Panc1 (cell line): ENCODE data around the gene PKP1. TPM values are rescaled to one million over a fixed set of nuclear protein-coding genes. Genes with fewer than 3 reads are reported as not detected.

Source experiments
- ATAC-seq: fragments of 200-7000 bp; cut with Tn5 transposase; 2 replicates; pipeline ENCODE4 v1.9.1; 2020; ENCODE audit warnings: mild to moderate bottlenecking, moderate library complexity
- BruUV-seq: library from RNA; stranded (reverse); fragments of 400-500 nt; replicated peaks from 2 replicates; lab custom pipeline; 2021; lab: Mats Ljungman, UMichigan
- CTCF ChIA-PET: fragments of 300-600 bp; sonication (Branson Sonifier 250); formaldehyde crosslinking; loops from one replicate; lab custom pipeline; 2022; ENCODE audit warnings: antibody characterized with exemption; lab: Charles Lee
- POLR2A ChIA-PET: fragments of 300-600 bp; sonication (Branson Sonifier 250); formaldehyde crosslinking; loops from one replicate; lab custom pipeline; 2022; ENCODE audit warnings: antibody characterized with exemption; lab: Charles Lee
- DNase-seq: peaks from one replicate; pipeline ENCODE4 v3.0.0-alpha.2; 2010; ENCODE audit warnings: low read depth, low spot score
- H3K27ac ChIP-seq: 2 replicates; pipeline ENCODE4 v1.5.1; 2011; ENCODE audit warnings: mild to moderate bottlenecking, low read length, inconsistent platforms
- H3K27me3 ChIP-seq: fragments of 200-500 bp; sonication (Bioruptor generic); 2 replicates; pipeline ENCODE4 v1.6.0; 2014; ENCODE audit warnings: low read length, inconsistent platforms; ENCODE audit not compliant: control insufficient read depth, insufficient read depth
- H3K36me3 ChIP-seq: fragments of 200-500 bp; sonication (Bioruptor generic); 2 replicates; pipeline ENCODE4 v1.5.1; 2014; ENCODE audit warnings: inconsistent platforms, mild to moderate bottlenecking, low read length, moderate library complexity; ENCODE audit not compliant: control insufficient read depth, insufficient read depth
- H3K4me1 ChIP-seq: 2 replicates; pipeline ENCODE4 v1.5.1; 2011; ENCODE audit warnings: inconsistent platforms, mild to moderate bottlenecking, low read length, moderate library complexity; ENCODE audit not compliant: control insufficient read depth, insufficient read depth
- H3K4me3 ChIP-seq, 2 experiments: 2 replicates each; pipeline ENCODE4 v1.5.1; 2011 to 2012; ENCODE audit warnings: low read depth in 2 of 2, low read length in 2 of 2, mild to moderate bottlenecking in 2 of 2, inconsistent platforms in 1 of 2, moderate library complexity in 1 of 2
- H3K9me3 ChIP-seq: fragments of 200-500 bp; sonication (Bioruptor generic); 2 replicates; pipeline ENCODE4 v1.5.1; 2014; ENCODE audit warnings: low read depth, mild to moderate bottlenecking, inconsistent platforms, low read length, moderate library complexity; ENCODE audit not compliant: control insufficient read depth, insufficient read depth
- POLR2AphosphoS5 ChIP-seq: IDR thresholded peaks from 2 replicates; pipeline ENCODE4 v1.6.1; 2012; ENCODE audit warnings: mild to moderate bottlenecking, low read depth, low read length, moderate library complexity
- SIN3A ChIP-seq: IDR thresholded peaks from 2 replicates; pipeline ENCODE4 v1.6.1; 2012; ENCODE audit warnings: low read depth, mild to moderate bottlenecking, low read length, moderate library complexity, borderline replicate concordance; ENCODE audit not compliant: insufficient read depth
- TCF7L2 ChIP-seq: IDR thresholded peaks from 2 replicates; pipeline ENCODE4 v1.6.1; 2011; ENCODE audit warnings: mild to moderate bottlenecking, low read depth, low read length, inconsistent platforms
- in situ Hi-C: cut with HindIII; loops from 2 replicates; pipeline ENCODE4 v1.10.0; 2016; ENCODE audit warnings: low sequenced_read_pairs, low pct_unique_long_range_greater_than_20kb
- intact Hi-C: fragments of 100-400 bp; cut with micrococcal nuclease; formaldehyde crosslinking; loops from one replicate; pipeline ENCODE4 v1.10.0; 2022; ENCODE audit not compliant: unreplicated experiment
- total RNA-seq: library from RNA; stranded (reverse); gene quantifications from one replicate; pipeline ENCODE4 v1.2.1, GENCODE V29; 2021; ENCODE audit not compliant: unreplicated experiment
- TF ChIP-seq, protein P1 (sequence below), 2 experiments: IDR thresholded peaks; 2 replicates each; pipeline ENCODE4 v1.6.1; 2011 to 2012; ENCODE audit warnings: low read depth in 2 of 2, control low read depth in 1 of 2, low read length in 1 of 2, mild to moderate bottlenecking in 1 of 2, moderate library complexity in 1 of 2; ENCODE audit not compliant: insufficient read depth in 1 of 2
- TF ChIP-seq, protein P2 (sequence below): fragments of 450-650 bp; IDR thresholded peaks from 2 replicates; pipeline ENCODE4 v1.5.1; 2017; ENCODE audit warnings: mild to moderate bottlenecking

Gene PKP1
- total RNA-seq, 1 experiment from 2014 or later = 0.44 TPM

DNA sequence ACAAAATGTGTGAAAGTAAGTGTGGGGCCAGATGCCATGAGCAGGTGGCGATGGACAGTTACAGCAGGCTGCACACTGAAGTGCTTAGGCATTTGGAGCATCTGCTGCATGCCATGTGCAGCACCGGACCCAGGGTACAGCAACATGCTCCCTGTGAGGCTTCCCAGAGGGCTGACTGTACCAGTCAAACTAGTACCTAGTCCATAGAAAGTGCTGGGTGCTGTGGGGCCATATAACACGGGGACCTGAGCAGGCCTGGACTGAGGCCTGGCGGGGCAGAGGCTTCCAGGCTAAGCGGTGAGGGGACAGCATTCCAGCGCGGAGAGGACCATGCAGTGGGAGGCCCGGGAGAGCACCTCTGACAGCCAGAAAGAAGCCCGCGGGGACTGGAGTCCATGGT lies 29.9 kb upstream of the PKP1 start:
- ChIA-PET CTCF (no interaction called here), POLR2A (no interaction called here)
- Histone ChIP-seq H3K4me3 (no peak overlapping the region), H3K27ac (no peak overlapping the region), H3K36me3 (no peaks in the 10 kb centered on the region), H3K4me1 (no peaks in the 10 kb centered on the region), H3K27me3 (no peaks in the 10 kb centered on the region; the same call in 1 of the 2 replicates), H3K9me3 (no peaks in the 10 kb centered on the region)
- BruUV-seq = no TSS peak
- no peak for TF ChIP-seq TCF7L2
- TF ChIP-seq, protein P1, sequence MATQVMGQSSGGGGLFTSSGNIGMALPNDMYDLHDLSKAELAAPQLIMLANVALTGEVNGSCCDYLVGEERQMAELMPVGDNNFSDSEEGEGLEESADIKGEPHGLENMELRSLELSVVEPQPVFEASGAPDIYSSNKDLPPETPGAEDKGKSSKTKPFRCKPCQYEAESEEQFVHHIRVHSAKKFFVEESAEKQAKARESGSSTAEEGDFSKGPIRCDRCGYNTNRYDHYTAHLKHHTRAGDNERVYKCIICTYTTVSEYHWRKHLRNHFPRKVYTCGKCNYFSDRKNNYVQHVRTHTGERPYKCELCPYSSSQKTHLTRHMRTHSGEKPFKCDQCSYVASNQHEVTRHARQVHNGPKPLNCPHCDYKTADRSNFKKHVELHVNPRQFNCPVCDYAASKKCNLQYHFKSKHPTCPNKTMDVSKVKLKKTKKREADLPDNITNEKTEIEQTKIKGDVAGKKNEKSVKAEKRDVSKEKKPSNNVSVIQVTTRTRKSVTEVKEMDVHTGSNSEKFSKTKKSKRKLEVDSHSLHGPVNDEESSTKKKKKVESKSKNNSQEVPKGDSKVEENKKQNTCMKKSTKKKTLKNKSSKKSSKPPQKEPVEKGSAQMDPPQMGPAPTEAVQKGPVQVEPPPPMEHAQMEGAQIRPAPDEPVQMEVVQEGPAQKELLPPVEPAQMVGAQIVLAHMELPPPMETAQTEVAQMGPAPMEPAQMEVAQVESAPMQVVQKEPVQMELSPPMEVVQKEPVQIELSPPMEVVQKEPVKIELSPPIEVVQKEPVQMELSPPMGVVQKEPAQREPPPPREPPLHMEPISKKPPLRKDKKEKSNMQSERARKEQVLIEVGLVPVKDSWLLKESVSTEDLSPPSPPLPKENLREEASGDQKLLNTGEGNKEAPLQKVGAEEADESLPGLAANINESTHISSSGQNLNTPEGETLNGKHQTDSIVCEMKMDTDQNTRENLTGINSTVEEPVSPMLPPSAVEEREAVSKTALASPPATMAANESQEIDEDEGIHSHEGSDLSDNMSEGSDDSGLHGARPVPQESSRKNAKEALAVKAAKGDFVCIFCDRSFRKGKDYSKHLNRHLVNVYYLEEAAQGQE (IDR thresholded peaks at IDR 0.05; ENCODE audit: insufficient read depth in 1 of 2, low read depth in 2 of 2, low read length in 1 of 2) = no peak
- TF ChIP-seq, protein P2, sequence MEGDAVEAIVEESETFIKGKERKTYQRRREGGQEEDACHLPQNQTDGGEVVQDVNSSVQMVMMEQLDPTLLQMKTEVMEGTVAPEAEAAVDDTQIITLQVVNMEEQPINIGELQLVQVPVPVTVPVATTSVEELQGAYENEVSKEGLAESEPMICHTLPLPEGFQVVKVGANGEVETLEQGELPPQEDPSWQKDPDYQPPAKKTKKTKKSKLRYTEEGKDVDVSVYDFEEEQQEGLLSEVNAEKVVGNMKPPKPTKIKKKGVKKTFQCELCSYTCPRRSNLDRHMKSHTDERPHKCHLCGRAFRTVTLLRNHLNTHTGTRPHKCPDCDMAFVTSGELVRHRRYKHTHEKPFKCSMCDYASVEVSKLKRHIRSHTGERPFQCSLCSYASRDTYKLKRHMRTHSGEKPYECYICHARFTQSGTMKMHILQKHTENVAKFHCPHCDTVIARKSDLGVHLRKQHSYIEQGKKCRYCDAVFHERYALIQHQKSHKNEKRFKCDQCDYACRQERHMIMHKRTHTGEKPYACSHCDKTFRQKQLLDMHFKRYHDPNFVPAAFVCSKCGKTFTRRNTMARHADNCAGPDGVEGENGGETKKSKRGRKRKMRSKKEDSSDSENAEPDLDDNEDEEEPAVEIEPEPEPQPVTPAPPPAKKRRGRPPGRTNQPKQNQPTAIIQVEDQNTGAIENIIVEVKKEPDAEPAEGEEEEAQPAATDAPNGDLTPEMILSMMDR = no peak
- TF ChIP-seq SIN3A = no peak
- TF ChIP-seq POLR2AphosphoS5 = no peak
- no peak for DNase-seq
- intact Hi-C loops = loop anchor here (5.0 kb wide), 1 partner anchor 94 kb away; no protein-coding TSS in a partner anchor
- in situ Hi-C loops = no loop called here
- ATAC-seq = no peak; the same call in 1 of the 2 replicates

DNA sequence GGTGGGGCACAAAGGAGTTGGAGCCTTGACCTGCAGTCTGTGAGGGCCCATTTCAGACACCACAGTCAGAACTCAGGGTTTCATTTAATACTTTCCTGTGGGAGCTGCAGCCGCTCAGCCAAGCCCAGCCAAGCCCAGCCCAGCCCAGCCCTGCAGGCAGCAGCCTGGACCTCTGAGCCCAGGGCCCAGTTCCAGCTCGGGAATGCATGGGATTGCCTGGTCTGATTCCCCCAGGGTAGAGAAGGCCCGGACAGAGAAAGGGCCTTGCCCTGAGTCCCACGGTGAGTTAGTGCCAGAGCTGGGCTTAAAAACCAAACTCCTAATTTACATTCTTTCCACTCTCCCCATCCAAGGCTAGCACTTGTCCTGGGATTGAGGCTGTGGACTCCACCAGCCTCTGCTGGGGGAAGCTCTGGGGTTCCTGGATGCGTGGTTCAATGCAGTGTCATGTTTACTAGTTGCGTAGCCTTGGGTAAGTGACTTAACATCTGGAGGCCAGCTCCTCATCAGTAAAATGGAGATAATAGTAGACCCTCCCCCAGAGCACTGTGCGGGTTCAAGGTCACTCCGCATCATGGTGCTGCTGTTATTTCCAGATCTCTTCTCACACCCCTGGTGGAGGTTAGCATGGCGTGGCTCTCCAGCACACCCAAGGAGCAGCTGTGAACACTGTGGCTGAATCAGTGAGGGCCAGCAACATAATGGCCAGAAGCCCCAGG lies 29.2 kb upstream of the PKP1 start:
- ChIA-PET POLR2A (no interaction called here), CTCF (interaction anchor here (0.6 to 1.0 kb wide), 3 partner anchors 93 to 200 kb away, joined by 3 to 4 read pairs (median 3); no protein-coding TSS in a partner anchor)
- Histone ChIP-seq H3K36me3 (no peaks in the 10 kb centered on the region), H3K4me1 (no peaks in the 10 kb centered on the region), H3K4me3 (no peak overlapping the region), H3K9me3 (no peaks in the 10 kb centered on the region), H3K27me3 (no peaks in the 10 kb centered on the region; the same call in 1 of the 2 replicates), H3K27ac (no peak overlapping the region)
- BruUV-seq = no TSS peak
- TF ChIP-seq SIN3A (no peak), POLR2AphosphoS5 (no peak), TCF7L2 (no peak)
- TF ChIP-seq, protein P2 = no peak
- TF ChIP-seq, protein P1 (IDR thresholded peaks at IDR 0.05; ENCODE audit: insufficient read depth in 1 of 2, low read depth in 2 of 2, low read length in 1 of 2) = no peak
- in situ Hi-C loops (no loop called here), intact Hi-C loops (loop anchor here (2.0 to 5.0 kb wide), 2 partner anchors 93 to 107 kb away; no protein-coding TSS in a partner anchor)
- peak; percentile 64 for ATAC-seq
- DNase-seq = no peak
